ENCODE results near the gene ANAPC7.

DNA sequence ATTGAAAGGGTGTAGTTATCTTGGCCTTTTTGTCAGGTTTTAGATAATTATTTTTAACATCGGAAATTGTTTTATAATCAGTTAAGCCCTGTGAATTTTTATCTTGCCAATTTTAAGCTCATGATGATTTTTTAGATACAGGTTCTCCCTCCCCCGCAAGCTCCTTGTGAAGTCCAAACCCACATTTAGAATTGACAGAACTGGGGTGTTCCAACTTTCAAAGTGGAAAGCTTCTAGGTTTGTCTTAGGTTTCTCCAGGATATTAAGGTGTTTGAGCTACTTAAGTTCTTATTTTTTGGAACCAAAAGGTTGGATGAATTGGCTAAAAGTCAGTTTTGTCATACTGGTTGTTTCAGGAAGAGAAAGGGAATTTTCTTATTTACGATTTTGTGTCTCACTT is 73.4 kb downstream of the ANAPC7 start:
- TF ChIP-seq, protein P1, sequence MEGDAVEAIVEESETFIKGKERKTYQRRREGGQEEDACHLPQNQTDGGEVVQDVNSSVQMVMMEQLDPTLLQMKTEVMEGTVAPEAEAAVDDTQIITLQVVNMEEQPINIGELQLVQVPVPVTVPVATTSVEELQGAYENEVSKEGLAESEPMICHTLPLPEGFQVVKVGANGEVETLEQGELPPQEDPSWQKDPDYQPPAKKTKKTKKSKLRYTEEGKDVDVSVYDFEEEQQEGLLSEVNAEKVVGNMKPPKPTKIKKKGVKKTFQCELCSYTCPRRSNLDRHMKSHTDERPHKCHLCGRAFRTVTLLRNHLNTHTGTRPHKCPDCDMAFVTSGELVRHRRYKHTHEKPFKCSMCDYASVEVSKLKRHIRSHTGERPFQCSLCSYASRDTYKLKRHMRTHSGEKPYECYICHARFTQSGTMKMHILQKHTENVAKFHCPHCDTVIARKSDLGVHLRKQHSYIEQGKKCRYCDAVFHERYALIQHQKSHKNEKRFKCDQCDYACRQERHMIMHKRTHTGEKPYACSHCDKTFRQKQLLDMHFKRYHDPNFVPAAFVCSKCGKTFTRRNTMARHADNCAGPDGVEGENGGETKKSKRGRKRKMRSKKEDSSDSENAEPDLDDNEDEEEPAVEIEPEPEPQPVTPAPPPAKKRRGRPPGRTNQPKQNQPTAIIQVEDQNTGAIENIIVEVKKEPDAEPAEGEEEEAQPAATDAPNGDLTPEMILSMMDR (IDR thresholded peaks at IDR 0.05), result no peak
- no peak for TF ChIP-seq ZFX (IDR thresholded peaks at IDR 0.05; ENCODE audit: borderline replicate concordance)
